Measurements from ENCODE around the gene PPM1J.
"Not testable (repeated sequence)": the region's sequence is repeated elsewhere in the genome, so short reads cannot be mapped to it uniquely, and the experiment has no call there.

PPM1J gene, protein sequence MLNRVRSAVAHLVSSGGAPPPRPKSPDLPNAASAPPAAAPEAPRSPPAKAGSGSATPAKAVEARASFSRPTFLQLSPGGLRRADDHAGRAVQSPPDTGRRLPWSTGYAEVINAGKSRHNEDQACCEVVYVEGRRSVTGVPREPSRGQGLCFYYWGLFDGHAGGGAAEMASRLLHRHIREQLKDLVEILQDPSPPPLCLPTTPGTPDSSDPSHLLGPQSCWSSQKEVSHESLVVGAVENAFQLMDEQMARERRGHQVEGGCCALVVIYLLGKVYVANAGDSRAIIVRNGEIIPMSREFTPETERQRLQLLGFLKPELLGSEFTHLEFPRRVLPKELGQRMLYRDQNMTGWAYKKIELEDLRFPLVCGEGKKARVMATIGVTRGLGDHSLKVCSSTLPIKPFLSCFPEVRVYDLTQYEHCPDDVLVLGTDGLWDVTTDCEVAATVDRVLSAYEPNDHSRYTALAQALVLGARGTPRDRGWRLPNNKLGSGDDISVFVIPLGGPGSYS

GRCh38 chr1:112715264-112716053, at the start of gene PPM1J:
Gene PPM1J (minus strand): TSS chr1:112715332. CDS start chr1:112715301, 31 bp downstream.
- peak; percentile 98 for DNase-seq (ENCODE audit: low spot score)

DNA sequence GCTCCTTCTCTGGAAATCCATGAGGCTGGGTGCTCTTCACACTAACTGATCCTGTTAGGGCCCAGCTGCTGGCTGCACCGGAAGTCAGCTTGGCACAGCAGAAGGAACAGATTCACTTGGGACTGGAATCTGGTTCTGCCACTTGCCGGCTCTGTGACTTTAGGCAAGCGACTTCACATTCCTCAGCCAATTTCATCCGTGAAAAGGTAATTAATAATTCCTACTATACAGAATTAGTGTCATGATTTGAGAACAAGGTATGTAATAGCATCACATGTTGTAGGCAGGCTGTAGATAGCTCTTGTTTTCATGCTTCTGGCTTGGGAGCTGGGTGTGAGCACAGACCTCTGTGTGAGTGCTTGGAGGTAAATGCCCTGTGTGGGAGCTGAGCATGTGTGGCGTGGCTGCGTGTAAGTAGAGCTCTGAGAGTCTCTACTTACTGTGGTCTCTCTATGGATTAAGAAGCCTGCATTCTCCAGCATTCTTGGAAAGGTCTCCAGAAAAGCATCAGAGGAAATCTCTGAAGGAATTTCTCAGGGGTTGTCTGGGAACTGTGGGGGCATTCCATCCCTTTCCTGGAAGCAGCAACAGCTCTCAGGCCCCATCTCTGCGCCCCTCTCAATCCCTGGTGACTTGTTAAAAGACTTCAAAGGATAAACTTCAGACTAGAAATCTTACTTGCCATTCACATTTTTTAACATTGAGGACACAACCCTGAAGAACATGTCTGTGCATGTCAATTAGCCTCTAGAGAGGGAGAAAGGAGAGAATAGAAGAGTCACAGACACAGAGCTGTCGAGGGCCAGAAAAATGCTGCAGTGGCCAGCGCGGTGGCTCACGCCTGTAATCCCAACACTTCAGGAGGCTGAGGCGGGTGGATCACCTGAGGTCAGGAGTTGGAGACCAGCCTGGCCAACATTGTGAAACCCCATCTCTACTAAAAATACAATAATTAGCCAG, 47.7 kb upstream of the PPM1J start:
- DNase-seq (ENCODE audit: low spot score), result no peak

- no peak for DNase-seq (ENCODE audit: low spot score)
Measured at GRCh38 chr1:112761714-112762480, 46.8 kb upstream of the PPM1J start.

DNA sequence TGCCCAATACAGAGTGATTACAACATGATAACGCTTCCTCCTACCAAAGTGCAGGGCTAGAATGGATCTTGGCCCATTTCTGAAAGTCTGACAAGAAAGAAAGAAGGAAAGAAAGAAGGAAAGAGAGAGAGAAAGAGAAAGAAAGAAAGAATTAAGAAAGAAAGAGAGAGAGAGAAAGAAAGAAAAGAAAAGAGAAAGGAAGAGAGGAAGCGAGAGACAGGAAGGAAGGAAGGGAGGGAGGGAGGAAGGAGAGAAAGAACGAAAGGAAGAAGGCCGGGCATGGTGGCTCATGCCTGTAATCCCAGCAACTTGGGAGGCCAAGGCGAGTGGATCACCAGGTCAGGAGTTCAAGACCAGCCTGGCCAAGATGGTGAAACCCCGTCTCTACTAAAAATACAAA, 44.1 kb upstream of the PPM1J start:
- DNase-seq (ENCODE audit: low spot score), result no peak

GRCh38 chr1:112754116-112754628, 39.0 kb upstream of the PPM1J start:
- no peak for DNase-seq (ENCODE audit: low spot score)

DNA sequence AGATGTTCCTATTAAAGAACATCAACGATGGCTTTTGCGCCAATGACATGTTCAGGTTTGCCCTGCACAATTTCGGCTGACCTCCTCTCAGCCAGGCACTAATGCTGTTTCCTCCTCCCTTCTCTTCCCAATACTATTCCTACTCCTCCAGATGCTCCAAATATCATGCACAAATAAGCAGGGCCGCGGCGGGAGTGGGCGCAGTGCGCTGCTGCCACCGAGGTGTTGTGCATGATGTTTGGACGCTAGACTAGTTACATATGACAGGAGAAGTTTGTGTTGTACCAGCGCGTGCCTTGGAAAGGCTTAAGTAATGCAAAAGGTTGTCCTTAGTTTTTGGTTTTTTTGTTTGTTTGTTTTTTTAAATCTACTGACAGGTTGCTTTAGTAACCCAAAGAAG, 33.3 kb upstream of the PPM1J start:
- no peak for DNase-seq (ENCODE audit: low spot score)

DNA sequence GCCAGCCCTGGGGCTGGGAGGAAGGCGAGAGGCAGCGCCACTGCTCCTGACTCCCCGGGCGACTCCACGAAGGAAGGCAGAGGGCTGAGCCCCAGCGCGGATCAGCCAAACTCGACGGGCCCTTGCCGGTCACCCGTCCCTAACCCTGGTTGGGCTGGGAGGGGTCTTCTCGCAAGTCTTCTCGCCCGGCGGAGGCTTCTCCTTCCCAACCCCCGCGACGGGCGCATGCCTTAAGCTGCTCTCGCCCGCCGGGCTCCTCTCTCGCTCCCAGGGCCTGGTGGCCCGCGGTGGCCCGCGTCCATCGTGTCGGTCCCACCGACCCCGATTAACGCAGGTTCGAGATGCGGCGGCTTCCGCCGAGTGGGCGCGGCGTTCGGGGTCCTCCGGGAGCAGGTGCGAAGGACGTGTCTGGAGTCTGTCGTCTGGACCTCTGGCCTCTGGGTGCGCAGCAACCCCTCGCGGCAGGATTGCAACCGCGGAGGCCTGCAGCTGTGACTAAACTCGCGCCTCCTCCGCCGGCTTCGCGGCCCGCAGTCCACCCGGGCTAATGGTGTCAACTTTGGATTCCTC, 29.0 kb upstream of the PPM1J start:
- no peak for DNase-seq (ENCODE audit: low spot score)

GRCh38 chr1:112743174-112744008, 28.3 kb upstream of the PPM1J start:
- DNase-seq (ENCODE audit: low spot score), result no peak

DNA sequence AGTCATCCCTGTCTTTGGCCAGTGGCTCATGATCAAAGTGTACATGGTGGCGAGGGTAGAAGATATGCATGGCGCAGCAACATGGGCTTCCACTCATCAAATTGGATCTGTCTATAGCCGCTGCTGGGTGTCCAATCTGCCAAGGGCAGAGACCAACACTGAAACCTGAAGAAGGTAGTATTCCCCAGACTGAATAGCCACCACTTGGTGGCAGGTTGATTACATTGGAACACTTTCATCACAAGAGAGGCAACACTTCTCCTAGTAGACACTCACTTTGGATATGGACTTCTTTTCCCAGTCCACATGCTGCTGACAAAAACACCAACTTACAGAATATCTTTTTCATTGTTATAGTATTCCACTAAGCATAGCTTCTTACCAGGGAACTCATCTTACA, 22.4 kb upstream of the PPM1J start:
- no peak for DNase-seq (ENCODE audit: low spot score)

GRCh38 chr1:112735752-112736151, 20.6 kb upstream of the PPM1J start:
- no peak for DNase-seq (ENCODE audit: low spot score)

DNA sequence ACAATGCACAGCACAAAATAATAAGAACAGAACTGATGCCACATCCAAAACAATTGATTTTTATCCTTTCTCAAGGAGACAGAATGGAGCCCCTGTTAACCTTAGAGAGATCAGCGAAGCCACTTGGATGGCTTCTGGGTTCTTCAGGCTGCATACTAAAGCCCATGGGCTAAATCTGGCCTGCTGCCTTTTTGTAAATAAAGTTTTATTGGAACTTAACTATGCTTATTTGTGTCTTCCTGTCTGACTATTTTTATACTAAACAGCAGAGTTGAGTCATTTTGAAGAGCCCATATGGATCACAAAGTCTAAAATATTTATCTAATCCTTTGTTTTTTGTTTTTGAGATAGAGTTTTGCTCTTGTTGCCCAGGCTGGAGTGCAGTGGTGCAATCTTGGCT, 16.3 kb upstream of the PPM1J start:
- no peak for DNase-seq (ENCODE audit: low spot score)

- no peak for DNase-seq (ENCODE audit: low spot score)
Measured at GRCh38 chr1:112729909-112730308, 14.8 kb upstream of the PPM1J start.

DNA sequence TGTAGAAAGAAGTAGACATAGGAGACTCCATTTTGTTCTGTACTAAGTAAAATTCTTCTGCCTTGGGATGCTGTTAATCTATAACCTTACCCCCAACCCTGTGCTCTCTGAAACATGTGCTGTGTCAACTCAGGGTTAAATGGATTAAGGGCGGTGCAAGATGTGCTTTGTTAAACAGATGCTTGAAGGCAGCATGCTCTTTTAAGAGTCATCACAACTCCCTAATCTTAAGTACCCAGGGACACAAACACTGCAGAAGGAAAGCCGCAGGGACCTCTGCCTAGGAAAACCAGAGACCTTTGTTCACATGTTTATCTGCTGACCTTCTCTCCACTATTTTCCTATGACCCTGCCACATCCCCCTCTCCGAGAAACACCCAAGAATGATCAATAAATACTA, 13.9 kb upstream of the PPM1J start:
- not testable (repeated sequence) for DNase-seq (ENCODE audit: low spot score)

- DNase-seq (ENCODE audit: low spot score), result not testable (repeated sequence)
Measured at GRCh38 chr1:112728306-112728971, 13.3 kb upstream of the PPM1J start.

- DNase-seq (ENCODE audit: low spot score), result no peak
Measured at GRCh38 chr1:112727716-112728115, 12.6 kb upstream of the PPM1J start.

DNA sequence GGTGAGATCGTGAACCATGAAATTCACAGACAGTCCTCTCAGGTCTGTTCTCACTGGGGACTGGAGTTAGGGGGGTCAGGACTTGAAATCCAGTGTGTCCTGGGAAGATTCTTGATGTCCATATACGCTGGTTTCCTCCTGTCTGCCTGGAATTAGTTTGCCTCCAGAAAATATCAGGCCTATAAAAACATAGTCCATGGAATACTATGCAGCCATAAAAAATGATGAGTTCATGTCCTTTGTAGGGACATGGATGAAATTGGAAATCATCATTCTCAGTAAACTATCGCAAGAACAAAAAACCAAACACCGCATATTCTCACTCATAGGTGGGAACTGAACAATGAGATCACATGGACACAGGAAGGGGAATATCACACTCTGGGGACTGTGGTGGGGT, 9.1 kb upstream of the PPM1J start:
- DNase-seq (ENCODE audit: low spot score), result not testable (repeated sequence)

DNA sequence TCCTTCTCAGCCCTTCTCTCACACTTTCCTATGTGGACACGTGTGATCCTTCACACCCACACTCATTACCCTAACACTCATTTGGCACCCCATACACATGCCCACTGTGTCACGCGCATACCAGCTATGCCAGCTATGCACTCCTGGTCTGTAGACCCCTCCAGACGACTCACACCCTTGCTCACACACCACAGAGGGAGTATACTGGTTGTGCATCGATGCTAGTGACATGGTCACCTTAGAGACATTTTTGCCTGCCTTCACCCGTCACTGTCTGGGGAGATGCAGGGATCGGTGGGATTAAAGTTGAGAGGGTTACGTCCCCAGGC, 8.3 kb upstream of the PPM1J start:
- no peak for DNase-seq (ENCODE audit: low spot score)

GRCh38 chr1:112722601-112723510, 7.7 kb upstream of the PPM1J start:
- no peak for DNase-seq (ENCODE audit: low spot score)
